NCI-H1092 treated with DMSO at 0.1 percent for 48 hours (cell line): ENCODE measurements around the gene WDR72.
"Not testable (repeated sequence)": the region's sequence is repeated elsewhere in the genome, so short reads cannot be mapped to it uniquely, and the experiment has no call there.

Source experiments
- DNase-seq: peaks from one replicate; lab custom pipeline; 2025; lab: John Stamatoyannopoulos, UW

The WDR72 gene

DNA sequence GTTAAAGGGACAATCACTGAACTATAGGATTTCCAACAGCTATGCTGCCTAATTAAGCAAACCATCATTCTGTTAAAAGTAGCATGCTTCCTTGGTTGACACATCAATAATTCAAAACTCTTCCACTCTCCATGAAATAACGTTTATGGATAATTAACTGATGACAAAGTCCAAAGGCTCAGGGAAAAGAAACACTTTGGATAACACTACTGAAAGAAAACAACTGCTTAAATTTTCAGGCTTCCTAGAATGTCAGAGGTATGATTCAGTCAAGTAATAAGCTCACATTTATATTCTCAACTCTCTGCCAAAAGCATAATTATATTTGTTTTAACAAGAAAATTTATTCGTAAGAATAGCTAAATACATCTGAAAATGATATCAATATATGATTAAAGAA lies 49.6 kb downstream of the WDR72 start:
- no peak for DNase-seq

DNA sequence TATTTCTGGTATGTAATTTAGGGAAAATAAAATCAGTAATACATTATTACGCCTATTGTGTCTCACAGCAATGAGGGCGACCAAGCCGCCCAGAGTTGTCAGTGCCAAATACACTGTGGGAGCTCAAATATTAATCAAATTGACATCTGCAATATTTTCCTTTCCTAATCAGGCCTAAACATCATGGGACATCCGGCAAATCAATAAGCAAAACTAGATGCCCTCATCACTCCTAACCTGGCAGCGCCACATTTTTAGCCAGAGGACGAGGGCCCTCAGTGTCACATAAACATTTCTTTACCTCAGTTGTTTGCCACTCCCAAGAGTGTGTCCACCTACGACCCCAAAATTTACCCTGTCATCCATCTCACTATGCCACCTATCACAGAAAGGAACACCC lies 64.1 kb downstream of the WDR72 start:
- no peak for DNase-seq

DNA sequence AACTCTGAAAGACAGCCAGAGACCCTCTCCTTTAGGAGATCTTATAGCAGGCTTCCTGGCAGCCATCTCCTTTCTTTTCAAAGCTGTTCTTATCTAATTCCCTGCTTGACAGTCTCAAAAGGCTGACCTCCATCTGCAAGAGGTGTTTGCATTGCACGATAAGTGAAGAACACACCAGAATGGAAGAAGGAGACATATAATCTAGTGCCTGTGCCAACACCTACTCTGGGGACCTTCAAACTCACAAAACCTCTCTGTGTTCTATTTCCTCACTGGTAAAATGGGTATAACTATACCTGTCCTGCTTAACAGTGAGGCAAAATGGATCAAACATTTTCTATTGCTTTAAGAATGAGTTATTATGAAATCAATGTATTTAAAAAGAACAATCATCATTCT lies 65.0 kb downstream of the WDR72 start:
- DNase-seq = no peak

DNA sequence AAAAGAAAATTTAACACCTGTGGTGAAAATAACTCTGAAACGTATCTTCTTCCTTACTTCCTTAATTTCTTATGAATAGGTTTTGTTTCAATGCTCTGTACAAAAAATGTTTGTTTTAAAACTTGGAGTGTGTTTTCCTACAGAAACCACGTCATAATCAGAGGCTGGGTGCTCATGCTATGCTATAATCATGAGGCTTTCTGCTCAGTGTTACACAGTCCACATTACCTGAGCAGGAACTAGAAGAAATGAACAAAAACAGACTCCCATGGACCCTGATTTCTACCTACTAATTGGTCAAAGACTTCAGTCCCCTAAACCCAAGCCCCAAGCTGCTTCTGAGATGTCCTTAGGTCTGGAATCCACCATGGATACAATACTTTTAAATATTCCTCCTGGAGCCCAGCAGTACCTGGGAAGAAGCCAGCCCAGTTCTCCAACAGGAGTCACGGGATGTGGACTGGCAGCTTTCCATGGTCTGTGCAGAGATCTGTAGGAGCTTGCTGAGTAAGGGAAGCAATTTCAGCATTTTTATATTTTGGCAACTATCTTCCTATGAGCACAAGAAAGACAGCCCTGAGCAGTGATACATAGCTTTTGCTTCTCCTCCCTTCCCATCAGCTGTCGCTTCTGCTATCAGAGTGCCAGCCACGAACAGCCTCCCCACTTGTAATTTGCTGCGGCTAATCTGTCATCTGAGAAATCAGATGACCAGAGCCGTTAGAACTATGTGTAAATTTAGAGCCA lies 65.6 kb downstream of the WDR72 start:
- DNase-seq = peak; percentile 64

DNA sequence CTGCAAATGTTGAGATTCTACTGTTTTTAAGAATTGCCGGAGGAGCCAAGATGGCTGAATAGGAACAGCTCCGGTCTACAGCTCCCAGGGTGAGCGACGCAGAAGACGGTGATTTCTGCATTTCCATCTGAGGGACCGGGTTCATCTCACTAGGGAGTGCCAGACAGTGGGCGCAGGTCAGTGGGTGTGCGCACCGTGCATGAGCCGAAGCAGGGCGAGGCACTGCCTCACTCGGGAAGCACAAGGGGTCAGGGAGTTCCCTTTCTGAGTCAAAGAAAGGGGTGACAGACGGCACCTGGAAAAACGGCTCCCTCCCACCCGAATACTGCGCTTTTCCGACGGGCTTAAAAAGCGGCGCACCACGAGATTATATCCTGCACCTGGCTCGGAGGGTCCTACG lies 75.3 kb downstream of the WDR72 start:
- not testable (repeated sequence) for DNase-seq

DNA sequence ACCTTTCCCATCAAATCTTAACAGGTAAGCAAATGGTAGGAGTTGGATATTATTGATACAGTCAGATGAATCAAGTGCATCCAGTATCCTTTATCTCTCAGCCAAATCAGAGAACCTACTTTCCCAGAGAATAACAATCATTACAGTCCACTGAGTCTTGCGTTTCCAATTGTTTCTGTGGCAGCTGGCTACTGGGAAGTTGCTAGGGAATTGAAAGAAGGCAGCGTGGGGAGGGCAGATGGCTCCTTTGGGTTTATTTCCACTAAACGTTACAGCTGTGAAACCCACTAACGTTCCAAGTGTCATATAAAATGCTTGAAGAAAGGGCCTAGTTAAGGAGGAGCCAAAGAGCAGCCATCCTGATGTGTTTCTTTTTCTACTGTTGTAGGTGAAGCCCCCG lies 78.4 kb downstream of the WDR72 start:
- DNase-seq = no peak

DNA sequence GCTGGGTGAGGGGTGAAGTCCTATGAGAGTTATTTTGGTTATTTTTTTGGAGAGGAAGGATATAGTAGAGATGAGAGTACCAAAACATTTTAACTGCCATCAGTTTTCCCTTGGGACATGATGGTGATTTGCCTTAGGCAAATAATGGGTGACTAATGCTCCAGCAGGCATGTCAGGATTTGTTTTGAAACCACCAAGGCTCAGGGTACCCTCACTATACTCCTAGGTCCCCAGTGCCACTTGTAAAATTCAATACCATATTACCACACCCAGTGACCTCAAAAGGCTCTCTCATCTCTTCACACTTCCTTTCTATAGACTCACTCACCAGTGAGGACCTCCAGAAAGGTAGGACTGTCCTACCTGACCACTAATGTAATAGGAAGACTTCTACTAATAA lies 83.6 kb downstream of the WDR72 start:
- DNase-seq = no peak

DNA sequence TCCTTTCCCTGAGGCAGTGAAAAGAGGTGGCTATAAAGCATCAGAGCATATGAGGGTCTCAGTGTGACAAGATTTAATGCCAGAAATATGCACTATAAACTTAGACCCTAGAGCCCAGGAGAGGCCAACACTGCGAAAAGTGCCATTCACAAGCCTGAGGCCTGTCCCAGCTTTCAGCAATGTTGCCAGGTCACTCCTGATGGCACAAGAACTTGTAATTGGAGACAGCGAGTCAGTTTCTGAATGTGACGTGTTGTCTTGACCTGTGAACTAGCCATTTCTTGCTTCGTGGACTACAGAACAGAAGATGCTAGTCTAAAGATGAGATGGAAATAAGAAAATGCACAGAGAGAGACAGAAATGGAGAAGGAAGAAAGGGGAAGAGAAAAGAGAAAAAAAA lies 87.9 kb downstream of the WDR72 start:
- DNase-seq = no peak

DNA sequence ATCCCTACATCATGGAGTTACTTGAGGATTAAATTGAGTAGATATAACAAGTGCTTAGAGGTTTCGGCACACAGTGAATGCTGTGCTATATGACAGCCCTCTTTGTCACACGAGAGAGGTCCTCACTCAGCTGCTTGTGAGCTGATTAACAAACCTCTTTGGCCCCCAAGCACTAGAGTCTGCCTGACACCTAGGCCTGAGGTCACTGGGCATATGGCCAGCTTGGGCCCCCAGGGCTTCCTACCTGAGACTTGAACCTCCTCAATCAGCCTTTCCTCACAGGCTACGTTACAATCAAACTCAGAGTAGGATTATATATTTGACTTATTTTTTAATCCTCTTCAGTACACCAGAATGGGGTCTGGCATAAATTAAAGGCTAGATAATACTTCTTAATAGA lies 88.8 kb downstream of the WDR72 start:
- no peak for DNase-seq

DNA sequence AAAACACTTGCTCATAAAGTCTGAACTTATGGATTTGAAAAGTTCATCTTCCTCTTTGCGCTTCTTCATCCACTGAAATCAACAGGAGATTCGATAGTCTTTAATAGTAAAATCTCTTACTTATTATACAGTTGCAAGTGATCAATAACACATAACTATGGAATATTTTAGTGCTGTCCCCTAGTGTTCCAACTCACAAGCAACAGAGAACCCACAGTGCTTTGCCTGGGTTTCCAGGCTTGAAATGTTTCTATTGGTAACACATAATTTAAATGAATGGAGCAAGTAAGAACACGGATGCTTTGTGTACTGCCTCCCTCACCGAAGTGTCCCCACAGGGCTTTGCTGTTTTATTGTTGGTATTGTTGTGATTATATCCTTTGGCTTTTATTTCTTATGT lies 93.5 kb downstream of the WDR72 start:
- peak; percentile 11 for DNase-seq

DNA sequence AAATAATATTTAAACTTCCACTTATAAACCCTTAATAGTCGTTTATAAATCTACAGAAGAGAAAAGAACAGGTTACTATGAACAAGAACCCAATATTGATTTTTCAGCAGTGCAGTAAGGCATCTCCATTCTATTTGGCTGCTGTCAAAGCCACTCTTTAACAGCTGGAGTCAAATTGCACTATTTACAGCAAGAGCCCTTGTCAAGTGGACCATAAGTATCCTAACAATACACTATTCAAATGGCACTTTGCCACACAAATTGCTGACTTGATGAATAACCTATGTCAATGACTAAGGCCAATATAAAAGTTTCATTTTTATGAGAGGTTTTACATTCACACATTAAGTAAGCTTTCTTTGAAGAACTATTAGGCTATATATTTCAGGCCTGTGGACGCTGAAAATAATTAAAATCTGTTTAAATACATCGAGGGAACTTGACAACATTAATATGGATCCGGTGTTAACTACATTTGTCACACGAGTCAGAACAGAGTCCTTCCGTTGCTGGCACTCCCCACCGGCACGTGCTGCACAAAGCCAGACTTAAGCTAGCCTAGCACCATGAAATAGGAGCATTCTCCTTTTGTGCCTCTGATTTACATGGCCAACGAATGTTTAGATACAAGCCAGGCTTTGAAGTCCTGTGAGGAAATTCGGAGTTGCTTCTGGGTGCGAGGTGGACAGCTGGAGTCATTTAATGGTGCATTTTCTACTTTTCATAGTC lies 100.5 kb downstream of the WDR72 start:
- DNase-seq = peak; percentile 98

DNA sequence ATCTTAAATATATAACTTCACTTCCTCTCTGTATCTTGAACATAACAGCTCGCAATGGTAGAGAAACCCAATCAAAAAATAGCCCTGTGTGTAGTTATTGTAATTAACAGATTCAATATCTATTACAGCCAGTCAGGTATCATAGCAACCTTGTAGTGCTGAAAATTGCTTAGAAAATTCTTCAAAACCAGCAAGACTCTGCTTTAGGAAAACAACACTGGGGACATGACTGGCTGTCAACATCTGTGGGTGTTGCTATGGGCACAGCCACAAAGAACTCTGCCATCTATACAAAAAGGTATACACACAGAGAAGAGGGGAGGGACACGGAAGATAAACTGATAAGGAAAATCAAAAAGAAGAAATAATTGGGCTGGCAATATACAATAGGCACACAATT lies 101.2 kb downstream of the WDR72 start:
- DNase-seq = peak; percentile 72

DNA sequence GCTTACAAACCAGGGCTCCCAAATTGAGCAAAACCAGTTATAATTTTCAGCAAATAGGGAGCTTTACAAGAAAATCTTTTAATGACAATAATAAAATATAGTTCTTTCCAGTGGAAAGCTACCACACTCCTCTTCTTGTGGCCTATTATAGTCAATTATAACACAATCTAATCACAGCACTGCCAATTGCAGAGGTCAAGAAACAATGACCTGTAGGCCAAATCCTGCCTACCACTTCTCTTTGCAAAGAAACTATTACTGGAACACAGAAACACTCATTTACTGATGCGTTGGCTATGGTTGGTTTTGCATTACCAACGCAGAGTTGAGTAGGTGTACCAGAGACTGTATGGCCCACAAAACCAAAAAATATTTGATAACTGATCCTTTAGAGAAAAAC lies 110.5 kb downstream of the WDR72 start:
- no peak for DNase-seq

DNA sequence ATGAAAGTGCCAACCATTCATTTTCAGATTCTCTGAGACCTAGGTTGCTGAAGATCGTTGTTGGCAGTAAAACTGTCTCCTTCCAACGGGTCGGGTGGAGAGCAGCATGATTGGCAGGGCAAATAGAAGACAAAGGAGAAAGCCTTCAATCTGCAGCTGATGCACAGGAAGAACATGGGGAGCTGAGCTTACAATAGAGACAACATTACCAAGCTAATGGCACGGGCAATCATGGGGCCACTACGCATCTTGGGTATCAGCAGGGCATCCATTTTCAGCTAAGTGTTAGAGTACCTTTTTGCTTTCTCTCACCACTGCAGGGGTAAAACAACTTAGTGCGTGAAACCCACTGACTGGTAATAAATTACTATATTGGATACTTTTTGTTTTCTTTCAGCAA lies 114.8 kb downstream of the WDR72 start:
- peak; percentile 57 for DNase-seq

DNA sequence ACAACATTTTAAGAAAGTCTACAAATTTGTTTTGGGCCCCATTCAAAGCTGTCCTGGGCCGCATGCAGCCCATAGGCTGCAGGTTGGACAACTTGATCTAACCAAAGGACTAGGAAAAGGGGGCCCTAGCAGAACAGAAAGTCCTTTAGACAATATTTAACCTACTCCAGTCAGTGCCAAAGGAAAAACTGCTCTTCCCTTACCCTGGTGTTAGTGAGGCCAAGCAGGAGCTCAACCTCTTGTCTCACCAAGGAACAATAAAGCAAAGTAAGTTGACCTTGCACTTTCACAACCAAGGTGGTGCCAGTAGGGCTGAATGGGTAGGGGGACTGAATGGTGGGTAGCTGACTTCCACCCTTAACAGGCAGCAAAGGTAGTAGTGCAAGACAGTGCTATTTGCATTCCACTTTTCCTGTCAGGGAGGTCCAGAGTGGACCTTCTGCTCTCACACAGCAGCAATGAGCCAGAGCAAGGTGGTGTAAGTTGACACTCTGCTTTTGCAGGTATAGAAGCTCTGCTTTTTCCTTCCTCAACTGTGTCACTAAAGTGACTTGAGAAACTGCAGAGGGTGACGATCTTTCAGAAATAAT lies 124.9 kb downstream of the WDR72 start:
- no peak for DNase-seq

DNA sequence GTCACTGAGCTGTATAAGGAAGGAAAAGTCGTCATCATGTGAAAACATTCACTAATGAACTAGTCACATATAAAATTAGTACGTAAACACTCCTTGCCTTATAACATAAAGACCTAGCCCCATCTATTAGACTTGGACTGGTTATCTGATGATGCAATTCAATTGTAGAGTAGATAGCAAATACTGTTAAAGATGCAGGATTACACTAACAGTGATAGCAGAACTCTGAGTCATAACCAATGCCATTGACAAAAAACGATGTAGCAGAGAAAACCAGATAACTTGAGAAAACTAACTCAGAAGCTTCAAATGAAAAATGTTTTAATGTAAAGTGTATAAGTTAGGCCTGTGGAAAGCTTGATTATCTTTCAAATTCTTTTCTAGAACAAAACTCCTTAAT lies 132.2 kb downstream of the WDR72 start:
- no peak for DNase-seq

DNA sequence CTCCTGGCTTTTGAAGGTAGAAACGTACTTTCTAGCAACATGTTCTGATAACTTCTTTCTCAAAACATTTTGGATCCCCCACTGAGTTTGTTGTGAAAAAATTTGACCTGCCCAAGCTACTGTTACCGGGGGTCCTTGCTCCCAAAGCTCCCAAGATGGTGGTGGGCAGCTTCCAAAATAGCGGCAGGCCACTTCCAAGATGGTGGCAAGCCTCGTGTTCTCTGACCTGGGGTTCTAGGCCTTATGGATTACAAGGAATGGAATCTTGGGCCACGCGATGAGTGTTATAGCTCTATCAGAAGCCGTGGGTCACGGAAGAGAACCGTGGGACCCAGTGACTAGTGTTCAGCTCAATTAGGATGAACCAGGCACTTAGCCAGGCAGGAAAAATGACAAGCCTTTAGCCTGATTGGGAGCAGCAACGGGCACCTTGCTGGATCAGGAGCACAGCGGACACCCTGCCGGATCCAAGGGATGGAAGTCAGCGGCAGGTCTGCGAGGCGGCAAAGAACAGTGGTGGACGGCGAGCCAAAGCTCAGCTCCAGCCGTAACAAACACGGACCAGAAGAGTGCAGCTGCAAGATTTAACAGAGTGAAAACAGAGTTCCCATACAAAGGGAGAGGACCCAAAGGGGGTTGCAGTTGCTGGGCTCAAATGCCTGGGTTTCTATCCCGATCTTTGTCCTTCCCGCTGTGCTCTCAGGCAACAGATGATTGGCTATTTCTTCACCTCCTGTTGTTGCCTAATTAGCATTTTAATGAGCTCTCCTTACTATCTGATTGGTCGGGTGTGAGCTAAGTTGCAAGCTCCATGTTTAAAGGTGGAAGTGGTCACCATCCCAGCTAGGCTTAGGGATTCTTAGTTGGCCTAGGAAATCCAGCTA lies 133.3 kb downstream of the WDR72 start:
- DNase-seq = no peak

DNA sequence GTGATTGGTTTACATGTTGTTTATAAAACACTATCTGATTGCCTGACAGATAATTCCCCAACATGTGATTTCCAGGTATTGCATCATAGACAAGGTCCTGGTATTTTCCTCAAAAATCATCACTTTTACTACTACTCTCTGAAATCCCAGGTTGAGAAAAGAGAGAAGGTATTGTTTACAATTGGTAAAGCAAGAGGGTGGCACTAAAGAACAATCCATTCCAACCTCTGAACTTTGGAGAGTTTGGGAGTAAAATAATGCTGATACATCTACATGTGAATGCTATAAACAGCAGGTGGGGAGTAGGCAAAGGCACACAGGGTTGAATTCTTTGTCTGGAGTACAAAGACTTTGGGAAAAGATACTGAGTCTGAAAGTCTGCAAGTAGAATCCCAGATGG lies 134.2 kb downstream of the WDR72 start:
- no peak for DNase-seq

DNA sequence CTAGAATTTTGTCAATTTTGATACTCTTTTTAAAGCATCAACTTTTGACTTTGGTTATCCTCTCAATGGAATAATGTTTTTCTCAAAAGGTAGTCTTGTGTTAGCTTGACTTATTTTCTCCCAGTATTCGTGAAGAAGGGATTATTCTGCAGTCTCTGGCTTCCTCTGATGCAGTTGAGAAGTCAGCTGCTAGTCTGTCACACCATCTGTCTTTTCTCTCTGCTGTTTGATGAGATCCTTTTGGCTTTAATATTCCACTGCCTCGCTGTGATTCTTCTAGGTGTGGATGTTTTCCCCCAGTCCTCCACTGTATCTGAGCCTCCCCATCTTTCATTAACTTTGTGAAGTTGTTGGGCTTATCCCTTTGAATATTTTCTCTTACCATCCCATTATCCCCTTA lies 141.0 kb downstream of the WDR72 start:
- no peak for DNase-seq

DNA sequence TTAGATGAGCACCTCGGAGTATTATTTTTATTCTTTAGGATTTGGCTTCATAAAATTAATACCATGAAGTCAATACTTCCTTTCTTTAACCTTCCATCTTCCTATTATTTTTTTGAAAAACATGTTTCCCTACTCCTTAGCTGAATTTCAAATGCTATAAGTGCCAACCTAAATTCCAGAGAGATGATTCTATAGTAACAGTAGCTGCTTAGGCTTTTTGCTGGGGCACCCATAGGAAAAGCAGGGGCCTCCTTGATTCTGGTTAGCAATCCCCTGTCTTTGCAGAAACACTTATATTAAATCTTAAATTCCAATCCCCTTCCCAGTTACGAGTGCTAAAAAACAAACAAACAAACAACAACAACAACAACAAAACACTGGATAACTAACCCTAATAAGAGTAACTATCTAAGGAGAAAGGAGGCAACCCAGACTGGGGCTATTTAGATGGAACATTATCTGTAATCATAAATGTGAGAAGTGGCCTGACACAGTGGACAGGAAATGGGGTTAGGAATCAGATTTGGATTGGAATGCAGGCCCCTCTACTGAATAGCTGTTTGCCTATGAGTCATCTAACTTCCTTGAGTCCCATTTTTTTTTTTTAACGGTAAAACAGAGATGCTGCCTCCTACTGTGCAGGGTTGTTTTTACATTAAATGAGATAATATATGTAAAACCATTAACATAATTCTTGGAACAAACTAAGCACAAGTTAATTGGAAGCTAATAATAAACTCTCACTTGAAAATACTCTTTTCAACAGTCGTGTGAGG lies 148.1 kb downstream of the WDR72 start:
- DNase-seq = no peak

DNA sequence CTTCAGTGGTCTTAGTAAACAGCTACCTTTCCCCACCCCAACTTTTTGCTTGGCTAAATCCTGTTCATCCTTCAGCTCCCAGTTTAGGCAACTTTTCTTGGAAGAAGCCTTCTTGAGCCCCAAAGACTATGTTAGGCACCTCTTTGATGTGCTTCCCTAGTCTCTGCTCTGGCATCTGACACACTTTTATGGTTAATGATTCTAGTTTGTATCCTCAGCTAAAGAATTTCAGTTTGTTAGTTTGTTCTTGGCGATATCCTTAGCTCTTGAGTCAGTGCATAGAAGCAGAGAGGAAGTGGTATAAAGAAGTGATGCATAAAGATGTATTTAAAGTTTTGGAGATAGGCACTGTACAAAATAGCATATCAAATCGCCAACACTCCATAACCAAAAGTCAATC lies 168.4 kb downstream of the WDR72 start:
- DNase-seq = no peak

DNA sequence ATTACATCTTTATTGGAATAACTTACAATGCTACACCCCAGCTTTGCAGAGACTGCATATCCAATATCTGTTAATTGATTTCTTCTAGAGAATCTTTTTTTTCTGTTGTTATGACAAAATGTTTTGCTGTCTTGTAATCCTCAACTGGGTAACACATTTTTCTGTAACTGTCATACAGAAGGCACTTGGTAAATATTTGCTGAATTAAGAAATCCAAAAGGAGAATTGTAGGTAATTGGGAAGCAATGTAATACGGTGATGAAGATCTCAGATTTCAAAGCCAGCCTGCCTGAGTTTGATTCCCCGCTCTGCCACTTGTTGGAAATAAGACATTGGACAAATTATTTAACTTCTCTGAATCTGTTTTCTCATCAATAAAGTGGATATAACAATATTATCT lies 169.1 kb downstream of the WDR72 start:
- DNase-seq = no peak
